Esophagus mucosa (tissue), 1 donor: ENCODE measurements around the gene COL9A2. TPM values are rescaled to one million over a fixed set of nuclear protein-coding genes. Genes with fewer than 3 reads are reported as not detected.

ENCODE experiments used
- ATAC-seq: fragments of 200-7000 bp; cut with Tn5 transposase; one replicate; pipeline ENCODE4 v1.9.1; 2020
- total RNA-seq: library from RNA; stranded (reverse); gene quantifications from one replicate; pipeline ENCODE4 v1.2.4, GENCODE V29; 2023
- donor health status: DM: yes; HTN: yes; CAD: no.

The COL9A2 gene
- total RNA-seq, 1 donor from 2014 or later, result 0.64 TPM

GRCh38 chr1:40302475-40302874, 14.6 kb downstream of the COL9A2 start:
- ATAC-seq, result no peak

- ATAC-seq, result no peak
Observed at GRCh38 chr1:40301541-40302299, 15.4 kb downstream of the COL9A2 start.

- no peak for ATAC-seq
Observed at GRCh38 chr1:40301066-40301465, 16.0 kb downstream of the COL9A2 start.

- no peak for ATAC-seq
Observed at GRCh38 chr1:40300651-40301050, 16.4 kb downstream of the COL9A2 start.

- ATAC-seq, result no peak
Observed at GRCh38 chr1:40300249-40300567, 16.9 kb downstream of the COL9A2 start.

- ATAC-seq, result no peak
Observed at GRCh38 chr1:40299366-40300248, 17.5 kb downstream of the COL9A2 start.

- ATAC-seq, result no peak
Observed at GRCh38 chr1:40291293-40291692, 25.8 kb downstream of the COL9A2 start.

- ATAC-seq, result no peak
Observed at GRCh38 chr1:40281853-40282252, 35.2 kb downstream of the COL9A2 start.

- ATAC-seq, result no peak
Observed at GRCh38 chr1:40276122-40276521, 41.0 kb downstream of the COL9A2 start.

GRCh38 chr1:40274331-40274730, 42.8 kb downstream of the COL9A2 start:
- no peak for ATAC-seq

- no peak for ATAC-seq
Observed at GRCh38 chr1:40273547-40274166, 43.4 kb downstream of the COL9A2 start.

GRCh38 chr1:40272653-40273213, 44.4 kb downstream of the COL9A2 start:
- ATAC-seq, result no peak

- peak; percentile 41 for ATAC-seq
Observed at GRCh38 chr1:40270152-40270834, 46.8 kb downstream of the COL9A2 start.

- ATAC-seq, result no peak
Observed at GRCh38 chr1:40268211-40268610, 48.9 kb downstream of the COL9A2 start.

GRCh38 chr1:40267767-40268187, 49.3 kb downstream of the COL9A2 start:
- peak; percentile 71 for ATAC-seq

- ATAC-seq, result no peak
Observed at GRCh38 chr1:40266786-40267535, 50.1 kb downstream of the COL9A2 start.

GRCh38 chr1:40265919-40266318, 51.2 kb downstream of the COL9A2 start:
- ATAC-seq, result no peak

- no peak for ATAC-seq
Observed at GRCh38 chr1:40265298-40265697, 51.8 kb downstream of the COL9A2 start.

GRCh38 chr1:40264354-40264781, 52.7 kb downstream of the COL9A2 start:
- no peak for ATAC-seq

GRCh38 chr1:40258445-40258769, 58.7 kb downstream of the COL9A2 start:
- ATAC-seq, result no peak

- peak; percentile 100 for ATAC-seq
Observed at GRCh38 chr1:40257688-40258444, 59.2 kb downstream of the COL9A2 start, which contains the start of gene ZMPSTE24. Gene ZMPSTE24 (plus strand): TSS chr1:40258236. CDS start chr1:40258272, 36 bp downstream.
